ENCODE measurements around the gene LONP1. TPM values are rescaled to one million over a fixed set of nuclear protein-coding genes. Genes with fewer than 3 reads are reported as not detected.

Gene LONP1
- total RNA-seq, 1 experiment from 2014 or later = 186 TPM

DNA sequence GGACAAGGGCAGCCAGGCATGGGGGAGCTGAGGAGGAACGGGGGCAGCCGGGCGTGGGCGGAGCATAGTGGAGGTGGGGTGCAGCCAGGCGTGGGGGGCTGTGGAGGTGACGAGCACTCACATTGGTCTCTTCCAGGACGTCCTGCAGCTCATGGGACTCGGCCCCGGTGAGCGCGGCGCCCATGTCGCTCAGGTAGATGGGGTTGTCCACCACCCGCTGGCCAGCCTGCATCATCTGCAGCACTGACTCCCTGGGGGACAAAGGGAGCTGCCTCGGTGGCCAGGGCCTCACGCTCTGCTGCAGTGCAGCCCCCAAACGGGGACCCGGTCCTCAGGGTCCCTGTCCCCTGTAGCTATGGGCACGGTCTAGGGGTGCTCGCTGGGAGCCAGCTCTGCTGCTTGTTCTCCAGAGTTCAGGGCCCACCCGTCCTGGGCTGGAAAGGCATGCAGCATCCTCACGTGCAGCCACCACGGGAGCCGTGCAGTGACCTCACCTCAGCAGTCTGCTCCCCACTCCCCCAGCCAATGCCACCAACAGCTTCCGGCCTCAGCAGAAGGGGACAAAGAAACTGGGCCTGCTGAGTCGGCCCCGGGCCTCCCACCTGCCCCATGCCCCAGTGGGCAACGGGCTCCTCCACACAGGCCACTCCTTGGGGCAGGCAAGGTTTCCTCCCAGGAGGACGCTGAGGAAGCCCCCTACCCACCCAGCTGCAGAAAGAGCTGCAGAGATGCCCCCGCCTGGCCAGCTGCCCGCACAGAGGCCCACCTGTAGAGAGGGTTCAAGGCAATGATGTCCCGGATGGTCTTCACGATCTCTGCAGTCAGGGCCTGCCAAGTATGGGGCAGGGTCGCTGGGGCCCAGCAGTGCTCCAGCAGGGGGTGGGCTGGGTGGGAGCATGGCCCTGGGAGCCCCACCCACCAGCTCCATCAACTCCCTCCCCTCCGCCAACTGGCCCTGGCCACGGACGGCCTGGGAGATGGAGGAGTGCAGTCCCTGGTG is 12.1 kb downstream of the LONP1 start (continued):
- TF ChIP-seq, protein P1, sequence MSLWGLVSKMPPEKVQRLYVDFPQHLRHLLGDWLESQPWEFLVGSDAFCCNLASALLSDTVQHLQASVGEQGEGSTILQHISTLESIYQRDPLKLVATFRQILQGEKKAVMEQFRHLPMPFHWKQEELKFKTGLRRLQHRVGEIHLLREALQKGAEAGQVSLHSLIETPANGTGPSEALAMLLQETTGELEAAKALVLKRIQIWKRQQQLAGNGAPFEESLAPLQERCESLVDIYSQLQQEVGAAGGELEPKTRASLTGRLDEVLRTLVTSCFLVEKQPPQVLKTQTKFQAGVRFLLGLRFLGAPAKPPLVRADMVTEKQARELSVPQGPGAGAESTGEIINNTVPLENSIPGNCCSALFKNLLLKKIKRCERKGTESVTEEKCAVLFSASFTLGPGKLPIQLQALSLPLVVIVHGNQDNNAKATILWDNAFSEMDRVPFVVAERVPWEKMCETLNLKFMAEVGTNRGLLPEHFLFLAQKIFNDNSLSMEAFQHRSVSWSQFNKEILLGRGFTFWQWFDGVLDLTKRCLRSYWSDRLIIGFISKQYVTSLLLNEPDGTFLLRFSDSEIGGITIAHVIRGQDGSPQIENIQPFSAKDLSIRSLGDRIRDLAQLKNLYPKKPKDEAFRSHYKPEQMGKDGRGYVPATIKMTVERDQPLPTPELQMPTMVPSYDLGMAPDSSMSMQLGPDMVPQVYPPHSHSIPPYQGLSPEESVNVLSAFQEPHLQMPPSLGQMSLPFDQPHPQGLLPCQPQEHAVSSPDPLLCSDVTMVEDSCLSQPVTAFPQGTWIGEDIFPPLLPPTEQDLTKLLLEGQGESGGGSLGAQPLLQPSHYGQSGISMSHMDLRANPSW (CRISPR knock-in tag; conservative IDR thresholded peaks at IDR 0.05; ENCODE audit: low read depth) = no peak

DNA sequence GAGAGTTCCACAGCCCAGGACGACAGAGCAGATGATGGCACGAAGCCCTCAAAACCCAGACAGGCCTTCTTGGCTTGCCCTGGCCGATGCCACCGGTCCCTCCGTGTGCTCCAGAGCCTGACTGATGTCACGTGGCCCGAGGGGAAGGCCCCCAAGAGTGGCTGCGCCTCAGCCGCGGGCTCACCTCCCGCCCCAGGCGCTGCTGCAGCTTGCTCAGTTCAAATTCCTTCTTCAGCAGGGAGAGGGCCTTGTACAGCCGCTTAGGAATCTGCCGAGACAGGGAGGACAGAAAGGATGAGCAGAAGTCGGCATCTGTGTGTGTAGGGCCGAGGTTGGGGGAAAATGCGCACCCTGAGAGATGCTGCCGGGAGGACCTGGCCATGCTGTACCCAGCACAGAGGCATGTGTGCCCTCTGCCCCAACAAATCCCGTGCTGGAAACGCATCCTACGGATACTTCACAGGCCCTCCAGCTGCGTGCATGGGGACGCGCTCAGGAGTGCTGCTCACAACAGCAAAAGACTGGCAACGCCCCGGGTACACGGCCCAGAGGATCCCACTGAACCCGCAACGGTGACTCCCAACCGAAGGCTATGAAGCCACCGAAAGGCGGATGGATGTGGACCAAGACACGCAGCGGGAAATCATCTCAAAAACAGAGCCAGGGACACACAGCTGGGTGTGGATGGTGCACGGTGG is 12.9 kb downstream of the LONP1 start:
- no peak for ATAC-seq
- no peak for DNase-seq (ENCODE audit: low spot score)
- TF ChIP-seq, protein P2, sequence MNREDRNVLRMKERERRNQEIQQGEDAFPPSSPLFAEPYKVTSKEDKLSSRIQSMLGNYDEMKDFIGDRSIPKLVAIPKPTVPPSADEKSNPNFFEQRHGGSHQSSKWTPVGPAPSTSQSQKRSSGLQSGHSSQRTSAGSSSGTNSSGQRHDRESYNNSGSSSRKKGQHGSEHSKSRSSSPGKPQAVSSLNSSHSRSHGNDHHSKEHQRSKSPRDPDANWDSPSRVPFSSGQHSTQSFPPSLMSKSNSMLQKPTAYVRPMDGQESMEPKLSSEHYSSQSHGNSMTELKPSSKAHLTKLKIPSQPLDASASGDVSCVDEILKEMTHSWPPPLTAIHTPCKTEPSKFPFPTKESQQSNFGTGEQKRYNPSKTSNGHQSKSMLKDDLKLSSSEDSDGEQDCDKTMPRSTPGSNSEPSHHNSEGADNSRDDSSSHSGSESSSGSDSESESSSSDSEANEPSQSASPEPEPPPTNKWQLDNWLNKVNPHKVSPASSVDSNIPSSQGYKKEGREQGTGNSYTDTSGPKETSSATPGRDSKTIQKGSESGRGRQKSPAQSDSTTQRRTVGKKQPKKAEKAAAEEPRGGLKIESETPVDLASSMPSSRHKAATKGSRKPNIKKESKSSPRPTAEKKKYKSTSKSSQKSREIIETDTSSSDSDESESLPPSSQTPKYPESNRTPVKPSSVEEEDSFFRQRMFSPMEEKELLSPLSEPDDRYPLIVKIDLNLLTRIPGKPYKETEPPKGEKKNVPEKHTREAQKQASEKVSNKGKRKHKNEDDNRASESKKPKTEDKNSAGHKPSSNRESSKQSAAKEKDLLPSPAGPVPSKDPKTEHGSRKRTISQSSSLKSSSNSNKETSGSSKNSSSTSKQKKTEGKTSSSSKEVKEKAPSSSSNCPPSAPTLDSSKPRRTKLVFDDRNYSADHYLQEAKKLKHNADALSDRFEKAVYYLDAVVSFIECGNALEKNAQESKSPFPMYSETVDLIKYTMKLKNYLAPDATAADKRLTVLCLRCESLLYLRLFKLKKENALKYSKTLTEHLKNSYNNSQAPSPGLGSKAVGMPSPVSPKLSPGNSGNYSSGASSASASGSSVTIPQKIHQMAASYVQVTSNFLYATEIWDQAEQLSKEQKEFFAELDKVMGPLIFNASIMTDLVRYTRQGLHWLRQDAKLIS (CRISPR knock-in tag; IDR thresholded peaks at IDR 0.05; ENCODE audit: borderline replicate concordance) = no peak
- TF ChIP-seq FOXK1 (CRISPR knock-in tag; IDR thresholded peaks at IDR 0.05) (no peak), TP53 (CRISPR knock-in tag; IDR thresholded peaks at IDR 0.05) (no peak), TEAD4 (CRISPR knock-in tag; IDR thresholded peaks at IDR 0.05) (no peak)
- TF ChIP-seq, protein P3, sequence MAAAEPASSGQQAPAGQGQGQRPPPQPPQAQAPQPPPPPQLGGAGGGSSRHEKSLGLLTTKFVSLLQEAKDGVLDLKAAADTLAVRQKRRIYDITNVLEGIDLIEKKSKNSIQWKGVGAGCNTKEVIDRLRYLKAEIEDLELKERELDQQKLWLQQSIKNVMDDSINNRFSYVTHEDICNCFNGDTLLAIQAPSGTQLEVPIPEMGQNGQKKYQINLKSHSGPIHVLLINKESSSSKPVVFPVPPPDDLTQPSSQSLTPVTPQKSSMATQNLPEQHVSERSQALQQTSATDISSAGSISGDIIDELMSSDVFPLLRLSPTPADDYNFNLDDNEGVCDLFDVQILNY (CRISPR knock-in tag; IDR thresholded peaks at IDR 0.05) = no peak
- TF ChIP-seq, protein P4, sequence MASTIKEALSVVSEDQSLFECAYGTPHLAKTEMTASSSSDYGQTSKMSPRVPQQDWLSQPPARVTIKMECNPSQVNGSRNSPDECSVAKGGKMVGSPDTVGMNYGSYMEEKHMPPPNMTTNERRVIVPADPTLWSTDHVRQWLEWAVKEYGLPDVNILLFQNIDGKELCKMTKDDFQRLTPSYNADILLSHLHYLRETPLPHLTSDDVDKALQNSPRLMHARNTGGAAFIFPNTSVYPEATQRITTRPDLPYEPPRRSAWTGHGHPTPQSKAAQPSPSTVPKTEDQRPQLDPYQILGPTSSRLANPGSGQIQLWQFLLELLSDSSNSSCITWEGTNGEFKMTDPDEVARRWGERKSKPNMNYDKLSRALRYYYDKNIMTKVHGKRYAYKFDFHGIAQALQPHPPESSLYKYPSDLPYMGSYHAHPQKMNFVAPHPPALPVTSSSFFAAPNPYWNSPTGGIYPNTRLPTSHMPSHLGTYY (CRISPR knock-in tag; IDR thresholded peaks at IDR 0.05) = no peak
- TF ChIP-seq, protein P5, sequence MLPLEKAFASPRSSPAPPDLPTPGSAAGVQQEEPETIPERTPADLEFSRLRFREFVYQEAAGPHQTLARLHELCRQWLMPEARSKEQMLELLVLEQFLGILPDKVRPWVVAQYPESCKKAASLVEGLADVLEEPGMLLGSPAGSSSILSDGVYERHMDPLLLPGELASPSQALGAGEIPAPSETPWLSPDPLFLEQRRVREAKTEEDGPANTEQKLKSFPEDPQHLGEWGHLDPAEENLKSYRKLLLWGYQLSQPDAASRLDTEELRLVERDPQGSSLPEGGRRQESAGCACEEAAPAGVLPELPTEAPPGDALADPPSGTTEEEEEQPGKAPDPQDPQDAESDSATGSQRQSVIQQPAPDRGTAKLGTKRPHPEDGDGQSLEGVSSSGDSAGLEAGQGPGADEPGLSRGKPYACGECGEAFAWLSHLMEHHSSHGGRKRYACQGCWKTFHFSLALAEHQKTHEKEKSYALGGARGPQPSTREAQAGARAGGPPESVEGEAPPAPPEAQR (CRISPR knock-in tag; IDR thresholded peaks at IDR 0.05) = no peak
- TF ChIP-seq, protein P6, sequence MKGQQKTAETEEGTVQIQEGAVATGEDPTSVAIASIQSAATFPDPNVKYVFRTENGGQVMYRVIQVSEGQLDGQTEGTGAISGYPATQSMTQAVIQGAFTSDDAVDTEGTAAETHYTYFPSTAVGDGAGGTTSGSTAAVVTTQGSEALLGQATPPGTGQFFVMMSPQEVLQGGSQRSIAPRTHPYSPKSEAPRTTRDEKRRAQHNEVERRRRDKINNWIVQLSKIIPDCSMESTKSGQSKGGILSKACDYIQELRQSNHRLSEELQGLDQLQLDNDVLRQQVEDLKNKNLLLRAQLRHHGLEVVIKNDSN (CRISPR knock-in tag; IDR thresholded peaks at IDR 0.05) = no peak
- TF ChIP-seq, protein P7, sequence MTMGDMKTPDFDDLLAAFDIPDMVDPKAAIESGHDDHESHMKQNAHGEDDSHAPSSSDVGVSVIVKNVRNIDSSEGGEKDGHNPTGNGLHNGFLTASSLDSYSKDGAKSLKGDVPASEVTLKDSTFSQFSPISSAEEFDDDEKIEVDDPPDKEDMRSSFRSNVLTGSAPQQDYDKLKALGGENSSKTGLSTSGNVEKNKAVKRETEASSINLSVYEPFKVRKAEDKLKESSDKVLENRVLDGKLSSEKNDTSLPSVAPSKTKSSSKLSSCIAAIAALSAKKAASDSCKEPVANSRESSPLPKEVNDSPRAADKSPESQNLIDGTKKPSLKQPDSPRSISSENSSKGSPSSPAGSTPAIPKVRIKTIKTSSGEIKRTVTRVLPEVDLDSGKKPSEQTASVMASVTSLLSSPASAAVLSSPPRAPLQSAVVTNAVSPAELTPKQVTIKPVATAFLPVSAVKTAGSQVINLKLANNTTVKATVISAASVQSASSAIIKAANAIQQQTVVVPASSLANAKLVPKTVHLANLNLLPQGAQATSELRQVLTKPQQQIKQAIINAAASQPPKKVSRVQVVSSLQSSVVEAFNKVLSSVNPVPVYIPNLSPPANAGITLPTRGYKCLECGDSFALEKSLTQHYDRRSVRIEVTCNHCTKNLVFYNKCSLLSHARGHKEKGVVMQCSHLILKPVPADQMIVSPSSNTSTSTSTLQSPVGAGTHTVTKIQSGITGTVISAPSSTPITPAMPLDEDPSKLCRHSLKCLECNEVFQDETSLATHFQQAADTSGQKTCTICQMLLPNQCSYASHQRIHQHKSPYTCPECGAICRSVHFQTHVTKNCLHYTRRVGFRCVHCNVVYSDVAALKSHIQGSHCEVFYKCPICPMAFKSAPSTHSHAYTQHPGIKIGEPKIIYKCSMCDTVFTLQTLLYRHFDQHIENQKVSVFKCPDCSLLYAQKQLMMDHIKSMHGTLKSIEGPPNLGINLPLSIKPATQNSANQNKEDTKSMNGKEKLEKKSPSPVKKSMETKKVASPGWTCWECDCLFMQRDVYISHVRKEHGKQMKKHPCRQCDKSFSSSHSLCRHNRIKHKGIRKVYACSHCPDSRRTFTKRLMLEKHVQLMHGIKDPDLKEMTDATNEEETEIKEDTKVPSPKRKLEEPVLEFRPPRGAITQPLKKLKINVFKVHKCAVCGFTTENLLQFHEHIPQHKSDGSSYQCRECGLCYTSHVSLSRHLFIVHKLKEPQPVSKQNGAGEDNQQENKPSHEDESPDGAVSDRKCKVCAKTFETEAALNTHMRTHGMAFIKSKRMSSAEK (CRISPR knock-in tag; IDR thresholded peaks at IDR 0.05; ENCODE audit: borderline replicate concordance) = no peak
- TF ChIP-seq, protein P8, sequence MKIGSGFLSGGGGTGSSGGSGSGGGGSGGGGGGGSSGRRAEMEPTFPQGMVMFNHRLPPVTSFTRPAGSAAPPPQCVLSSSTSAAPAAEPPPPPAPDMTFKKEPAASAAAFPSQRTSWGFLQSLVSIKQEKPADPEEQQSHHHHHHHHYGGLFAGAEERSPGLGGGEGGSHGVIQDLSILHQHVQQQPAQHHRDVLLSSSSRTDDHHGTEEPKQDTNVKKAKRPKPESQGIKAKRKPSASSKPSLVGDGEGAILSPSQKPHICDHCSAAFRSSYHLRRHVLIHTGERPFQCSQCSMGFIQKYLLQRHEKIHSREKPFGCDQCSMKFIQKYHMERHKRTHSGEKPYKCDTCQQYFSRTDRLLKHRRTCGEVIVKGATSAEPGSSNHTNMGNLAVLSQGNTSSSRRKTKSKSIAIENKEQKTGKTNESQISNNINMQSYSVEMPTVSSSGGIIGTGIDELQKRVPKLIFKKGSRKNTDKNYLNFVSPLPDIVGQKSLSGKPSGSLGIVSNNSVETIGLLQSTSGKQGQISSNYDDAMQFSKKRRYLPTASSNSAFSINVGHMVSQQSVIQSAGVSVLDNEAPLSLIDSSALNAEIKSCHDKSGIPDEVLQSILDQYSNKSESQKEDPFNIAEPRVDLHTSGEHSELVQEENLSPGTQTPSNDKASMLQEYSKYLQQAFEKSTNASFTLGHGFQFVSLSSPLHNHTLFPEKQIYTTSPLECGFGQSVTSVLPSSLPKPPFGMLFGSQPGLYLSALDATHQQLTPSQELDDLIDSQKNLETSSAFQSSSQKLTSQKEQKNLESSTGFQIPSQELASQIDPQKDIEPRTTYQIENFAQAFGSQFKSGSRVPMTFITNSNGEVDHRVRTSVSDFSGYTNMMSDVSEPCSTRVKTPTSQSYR (CRISPR knock-in tag; IDR thresholded peaks at IDR 0.05) = no peak
- Mint-ChIP-seq H3K27ac (no peak overlapping the region), H3K27me3 (ENCODE audit: low read depth) (no peaks in the 10 kb centered on the region), H3K4me3 (no peak overlapping the region), H3K4me1 (no peaks in the 10 kb centered on the region), H3K9me3 (peaks cover 5% of the 10 kb centered on the region; the same call in 1 of the 2 replicates), H3K36me3 (peaks cover 63% of the 10 kb centered on the region)
- ChIA-PET POLR2A (no interaction called here), CTCF (interaction anchor here (1.1 kb wide), 1 partner anchor 17 kb away, joined by 4 read pairs; the partner anchor contains the start of gene RPL36)

All from WTC11 (cell line).